ENCODE data around the gene CGNL1.

GRCh38 chr15:57458356-57458781, 82.1 kb downstream of the CGNL1 start:
- TF ChIP-seq CTCF (IDR thresholded peaks at IDR 0.05) (no peak), CHD2 (IDR thresholded peaks at IDR 0.05; ENCODE audit: low read length, partially characterized antibody) (no peak), EP300 (IDR thresholded peaks at IDR 0.05; ENCODE audit: borderline replicate concordance in 1 of 2, low read depth in 1 of 2, low read length in 1 of 2) (peak in 1 of 2 experiments; percentile 56; a peak in 2 of 4 replicates), POLR2AphosphoS5 (IDR thresholded peaks at IDR 0.05; ENCODE audit: low read depth, low read length) (no peak), YY1 (IDR thresholded peaks at IDR 0.05; ENCODE audit: low read depth) (no peak), RAD21 (IDR thresholded peaks at IDR 0.05; ENCODE audit: low read length) (no peak), TEAD4 (IDR thresholded peaks at IDR 0.05; ENCODE audit: borderline replicate concordance, insufficient read depth) (no peak)
